ENCODE measurements around the gene PDHX. TPM values are rescaled to one million over a fixed set of nuclear protein-coding genes. Genes with fewer than 3 reads are reported as not detected.
"Not testable (repeated sequence)": the region's sequence is repeated elsewhere in the genome, so short reads cannot be mapped to it uniquely, and the experiment has no call there.

The PDHX gene
- total RNA-seq, 6 experiments from 2014 or later = 37.4 to 47.0 (median 42.2) TPM

GRCh38 chr11:35015621-35016387 is 99.4 kb downstream of the PDHX start:
- peaks cover 50% of the 10 kb centered on the region for H3K4me1 Mint-ChIP-seq (ENCODE audit: low read depth)

GRCh38 chr11:35016916-35017315 is 100.5 kb downstream of the PDHX start:
- no peak for DNase-seq
- Mint-ChIP-seq H3K36me3 (ENCODE audit: low read depth) (peaks cover 7% of the 10 kb centered on the region), H3K9me3 (no peaks in the 10 kb centered on the region), H3K4me1 (ENCODE audit: low read depth) (peaks cover 39% of the 10 kb centered on the region), H3K4me3 (no peak overlapping the region), H3K27me3 (ENCODE audit: insufficient read depth) (no peaks in the 10 kb centered on the region; the same call in 1 of the 2 replicates), H3K27ac (no peak overlapping the region)
- TF ChIP-seq CTCF (IDR thresholded peaks at IDR 0.05) = no peak

More at GRCh38 chr11:35015621-35016387, 99.4 kb downstream of the PDHX start:
- H3K27ac Mint-ChIP-seq = no peak overlapping the region
- H3K27me3 Mint-ChIP-seq (ENCODE audit: insufficient read depth) = no peaks in the 10 kb centered on the region; the same call in 1 of the 2 replicates
- no peak overlapping the region for H3K4me3 Mint-ChIP-seq
- no peaks in the 10 kb centered on the region for H3K36me3 Mint-ChIP-seq (ENCODE audit: low read depth)
- no peak for TF ChIP-seq CTCF (IDR thresholded peaks at IDR 0.05)
- DNase-seq = no peak
- no peaks in the 10 kb centered on the region for H3K9me3 Mint-ChIP-seq

GRCh38 chr11:35017528-35018342 is 101.3 kb downstream of the PDHX start:
- no peak overlapping the region for H3K4me3 Mint-ChIP-seq
- no peak for TF ChIP-seq CTCF (IDR thresholded peaks at IDR 0.05)
- DNase-seq = no peak
- H3K4me1 Mint-ChIP-seq (ENCODE audit: low read depth) = peaks cover 32% of the 10 kb centered on the region
- no peak overlapping the region for H3K27ac Mint-ChIP-seq
- no peaks in the 10 kb centered on the region for H3K27me3 Mint-ChIP-seq (ENCODE audit: insufficient read depth)
- H3K36me3 Mint-ChIP-seq (ENCODE audit: low read depth) = peaks cover 9% of the 10 kb centered on the region
- no peaks in the 10 kb centered on the region for H3K9me3 Mint-ChIP-seq

GRCh38 chr11:35021589-35021988 is 105.2 kb downstream of the PDHX start:
- Mint-ChIP-seq H3K4me3 (no peak overlapping the region), H3K27me3 (ENCODE audit: insufficient read depth) (no peaks in the 10 kb centered on the region), H3K4me1 (ENCODE audit: low read depth) (peaks cover 3% of the 10 kb centered on the region; the same call in 1 of the 2 replicates), H3K27ac (no peak overlapping the region), H3K9me3 (peaks cover 28% of the 10 kb centered on the region), H3K36me3 (ENCODE audit: low read depth) (peaks cover 34% of the 10 kb centered on the region)
- no peak for TF ChIP-seq CTCF (IDR thresholded peaks at IDR 0.05)
- no peak for DNase-seq

- peaks cover 46% of the 10 kb centered on the region for H3K36me3 Mint-ChIP-seq (ENCODE audit: low read depth)
- not testable (repeated sequence) for H3K27me3 Mint-ChIP-seq (ENCODE audit: insufficient read depth)
- H3K4me1 Mint-ChIP-seq (ENCODE audit: low read depth) = peaks cover 12% of the 10 kb centered on the region
Observed at GRCh38 chr11:35023940-35024339, 107.5 kb downstream of the PDHX start.

GRCh38 chr11:35028007-35028406 is 111.6 kb downstream of the PDHX start:
- H3K27ac Mint-ChIP-seq; H3K4me3 Mint-ChIP-seq; H3K27me3 Mint-ChIP-seq (ENCODE audit: insufficient read depth); DNase-seq: not testable (repeated sequence)
- peaks cover 51% of the 10 kb centered on the region for H3K4me1 Mint-ChIP-seq (ENCODE audit: low read depth)
- H3K9me3 Mint-ChIP-seq = peaks cover 34% of the 10 kb centered on the region
- H3K36me3 Mint-ChIP-seq (ENCODE audit: low read depth) = peaks cover 36% of the 10 kb centered on the region

More at GRCh38 chr11:35023940-35024339, 107.5 kb downstream of the PDHX start:
- DNase-seq, H3K4me3 Mint-ChIP-seq, H3K27ac Mint-ChIP-seq: not testable (repeated sequence)
- H3K9me3 Mint-ChIP-seq = peaks cover 34% of the 10 kb centered on the region
